Measurements from ENCODE around the gene HCLS1.

DNA sequence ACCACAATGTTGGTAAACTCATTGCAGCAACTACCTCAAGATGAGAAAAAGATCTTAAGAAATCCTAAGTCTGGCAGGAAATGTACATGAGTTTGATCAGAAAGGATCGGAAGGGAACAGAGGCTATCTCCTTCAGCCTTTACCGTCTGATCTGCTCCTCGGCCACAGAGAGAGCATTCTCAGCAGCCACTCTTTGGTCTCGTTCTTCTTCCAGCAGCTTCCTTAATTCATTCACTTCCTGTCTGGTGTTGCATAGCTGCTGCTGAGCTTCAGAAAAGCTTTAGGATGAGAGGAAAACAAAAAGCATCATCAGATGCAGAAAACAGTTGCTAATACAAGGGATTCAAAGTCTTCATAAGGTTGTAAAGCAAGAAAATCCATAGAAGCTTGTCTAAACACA lies 6.6 kb upstream of the HCLS1 start:
- TF ChIP-seq, protein P1, sequence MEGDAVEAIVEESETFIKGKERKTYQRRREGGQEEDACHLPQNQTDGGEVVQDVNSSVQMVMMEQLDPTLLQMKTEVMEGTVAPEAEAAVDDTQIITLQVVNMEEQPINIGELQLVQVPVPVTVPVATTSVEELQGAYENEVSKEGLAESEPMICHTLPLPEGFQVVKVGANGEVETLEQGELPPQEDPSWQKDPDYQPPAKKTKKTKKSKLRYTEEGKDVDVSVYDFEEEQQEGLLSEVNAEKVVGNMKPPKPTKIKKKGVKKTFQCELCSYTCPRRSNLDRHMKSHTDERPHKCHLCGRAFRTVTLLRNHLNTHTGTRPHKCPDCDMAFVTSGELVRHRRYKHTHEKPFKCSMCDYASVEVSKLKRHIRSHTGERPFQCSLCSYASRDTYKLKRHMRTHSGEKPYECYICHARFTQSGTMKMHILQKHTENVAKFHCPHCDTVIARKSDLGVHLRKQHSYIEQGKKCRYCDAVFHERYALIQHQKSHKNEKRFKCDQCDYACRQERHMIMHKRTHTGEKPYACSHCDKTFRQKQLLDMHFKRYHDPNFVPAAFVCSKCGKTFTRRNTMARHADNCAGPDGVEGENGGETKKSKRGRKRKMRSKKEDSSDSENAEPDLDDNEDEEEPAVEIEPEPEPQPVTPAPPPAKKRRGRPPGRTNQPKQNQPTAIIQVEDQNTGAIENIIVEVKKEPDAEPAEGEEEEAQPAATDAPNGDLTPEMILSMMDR (IDR thresholded peaks at IDR 0.05) = no peak
- no peak for TF ChIP-seq POLR2AphosphoS5 (IDR thresholded peaks at IDR 0.05)

All from gastroesophageal sphincter (tissue), 3 donors.